Spleen (tissue), 11 donors: ENCODE measurements around the gene VAV2. TPM values are rescaled to one million over a fixed set of nuclear protein-coding genes. Genes with fewer than 3 reads are reported as not detected.

Experiments used
- DNase-seq: peaks from one replicate; pipeline ENCODE4 v3.0.0-alpha.2; 2020
- H3K27ac ChIP-seq, 8 donors: fragments of 200-600 bp; sonication (generic) in 7 of 8; 1 replicate in 4 of 8; 2 replicates in 4 of 8; pipeline versions ENCODE4 v1.5.0 to v1.8.0; 2016 to 2021; ENCODE audit warnings: inconsistent platforms in 4 of 8, mild to moderate bottlenecking in 4 of 8, moderate library complexity in 1 of 8
- H3K27me3 ChIP-seq, 7 donors: fragments of 200-600 bp; sonication (generic) in 6 of 7; replicated peaks in 1 of 7; 1 replicate in 4 of 7; 2 replicates in 3 of 7; pipeline versions ENCODE4 v1.5.0 to v1.8.0; 2016 to 2021; ENCODE audit warnings: inconsistent platforms in 3 of 7, mild to moderate bottlenecking in 1 of 7
- H3K36me3 ChIP-seq, 6 donors: fragments of 200-600 bp; sonication (generic) in 5 of 6; 1 replicate in 4 of 6; 2 replicates in 2 of 6; pipeline versions ENCODE4 v1.5.0 to v1.8.0; 2016 to 2021; ENCODE audit warnings: inconsistent platforms in 2 of 6
- H3K4me1 ChIP-seq, 6 donors: fragments of 200-600 bp; sonication (generic) in 5 of 6; 1 replicate in 3 of 6; 2 replicates in 3 of 6; pipeline versions ENCODE4 v1.5.0 to v1.8.0; 2016 to 2021; ENCODE audit warnings: inconsistent platforms in 3 of 6
- H3K4me3 ChIP-seq, 8 donors: fragments of 200-600 bp; sonication (generic) in 7 of 8; 1 replicate in 4 of 8; 2 replicates in 4 of 8; pipeline versions ENCODE4 v1.5.0 to v1.8.0; 2016 to 2021; ENCODE audit warnings: inconsistent platforms in 4 of 8, mild to moderate bottlenecking in 4 of 8, moderate library complexity in 2 of 8
- H3K9me3 ChIP-seq, 8 donors: fragments of 200-600 bp; sonication (generic) in 7 of 8; 1 replicate in 4 of 8; 2 replicates in 4 of 8; pipeline versions ENCODE4 v1.5.0 to v1.8.0; 2016 to 2021; ENCODE audit warnings: inconsistent platforms in 4 of 8
- CTCF ChIP-seq, 11 experiments: fragments of 200-600 bp in 7 of 11; fragments of 450-650 bp in 4 of 11; sonication (generic) in 4 of 11; IDR thresholded peaks in 8 of 11; conservative IDR thresholded peaks in 3 of 11; 1 replicate in 7 of 11; 2 replicates in 4 of 11; pipeline versions ENCODE4 v1.4.0 to v1.8.0; 2016 to 2021; ENCODE audit warnings: antibody characterized with exemption in 11 of 11, inconsistent platforms in 4 of 11, mild to moderate bottlenecking in 1 of 11
- POLR2A ChIP-seq, 3 donors: fragments of 450-650 bp; IDR thresholded peaks; one replicate each; pipeline ENCODE4 v1.5.1; 2017; ENCODE audit warnings: antibody characterized with exemption in 3 of 3, mild to moderate bottlenecking in 1 of 3
- POLR2AphosphoS5 ChIP-seq, 3 donors: sonication (generic); formaldehyde crosslinking; IDR thresholded peaks; one replicate each; pipeline ENCODE4 v1.5.1; 2017; ENCODE audit warnings: antibody characterized with exemption in 3 of 3
- WGBS, 5 donors: extraction: QIAGEN DNeasy Blood & Tissue Kit in 3 of 5; methylation state at CpG; one replicate each; pipeline versions ENCODE4 v1.1.5 to v1.1.7; 2013 to 2018; 5-methylcytosine and 5-hydroxymethylcytosine counted together
- intact Hi-C: fragments of 100-400 bp; cut with DNase I; formaldehyde crosslinking; loops from one replicate; pipeline ENCODE4 v1.15.0; 2023; ENCODE audit warnings: low total_unique reads
- polyA plus RNA-seq, 3 donors: library from polyadenylated mRNA; stranded (reverse); fragments of 200-250 nt; gene quantifications; one replicate each; pipeline ENCODE4 v1.2.1, GENCODE V29; 2013
- total RNA-seq, 7 donors: library from RNA; depleted of rRNA in 3 of 7; stranded (reverse); fragments of >200 nt in 3 of 7; fragmentation: NEBNext Ultra II Directional in 4 of 7; extraction: Animal tissue kit (Norgen Biotek cat#: 25700) in 4 of 7; gene quantifications; one replicate each; pipeline versions ENCODE4 v1.1.0 to v1.2.1, GENCODE V29; 2016 to 2021
- donor health status: healthy with polysubstance abuse.
- donor health status: DM: no; HTN: no; CAD: no; lungs with moderate emphysema.
- donor health status: DM: no; HTN: no; CAD: no.
- donor health status: Bipolar disorder and iron deficiency.
- donor health status: healthy.
- donor health status: DM: no; HTN: no; CAD: no.
- donor health status: DM: yes; HTN: yes; CAD: no.

VAV2 gene
- total and polyA plus RNA-seq, 10 donors, result 14.2 to 39.2 (median 23.3) TPM

GRCh38 chr9:133995012-133995896 lies 3.1 kb upstream of the VAV2 start:
- 71 to 79% (median 74%) methylated on average over 17 of the region's 17 CpGs for WGBS, 5 donors
- H3K4me1 ChIP-seq, result peaks cover 20 to 38% (median 30%) of the 10 kb centered on the region in 6 donors
- intact Hi-C loops, result no loop called here
- peak; percentile 73 for DNase-seq
- no peaks in the 10 kb centered on the region for H3K9me3 ChIP-seq
- no peaks in the 10 kb centered on the region for H3K36me3 ChIP-seq
- no peak for TF ChIP-seq CTCF (IDR thresholded peaks at IDR 0.05 in 8 of 11, conservative IDR thresholded peaks at IDR 0.05 in 3 of 11)
- no peak for TF ChIP-seq POLR2A (IDR thresholded peaks at IDR 0.05)
- TF ChIP-seq POLR2AphosphoS5 (IDR thresholded peaks at IDR 0.05), result no peak
- no peak overlapping the region for H3K27ac ChIP-seq
- no peak overlapping the region for H3K4me3 ChIP-seq
- peaks cover 0 to 72% (median 15%) of the 10 kb centered on the region in 7 donors for H3K27me3 ChIP-seq

GRCh38 chr9:133994353-133995011 lies 2.4 kb upstream of the VAV2 start:
- Histone ChIP-seq H3K27me3 (peaks cover 0 to 80% (median 17%) of the 10 kb centered on the region in 7 donors), H3K4me1 (peaks cover 27 to 46% (median 36%) of the 10 kb centered on the region in 6 donors), H3K27ac (peak overlapping the region in 2 of 8 donors; percentile 92 to 94), H3K36me3 (no peaks in the 10 kb centered on the region), H3K9me3 (no peaks in the 10 kb centered on the region), H3K4me3 (peak overlapping the region in 1 of 8 donors; percentile 93)
- DNase-seq, result peak; percentile 94
- TF ChIP-seq POLR2AphosphoS5 (IDR thresholded peaks at IDR 0.05), result peak in 2 of 3 donors; percentile 53 to 62
- no peak for TF ChIP-seq POLR2A (IDR thresholded peaks at IDR 0.05)
- peak; percentile 96 to 99 (median 98) for TF ChIP-seq CTCF (IDR thresholded peaks at IDR 0.05 in 8 of 11, conservative IDR thresholded peaks at IDR 0.05 in 3 of 11)
- 4 to 13% (median 8%) methylated on average over 5 to 11 of the region's 11 CpGs for WGBS, 5 donors
- intact Hi-C loops, result loop anchor here (5.0 kb wide), 1 partner anchor 202 kb away; no protein-coding TSS in a partner anchor

- H3K4me3 ChIP-seq, result peak overlapping the region in 7 of 8 donors; percentile 59 to 93 (median 73)
- no peak for DNase-seq
- H3K36me3 ChIP-seq, result no peaks in the 10 kb centered on the region
- no peaks in the 10 kb centered on the region for H3K9me3 ChIP-seq
- 63 to 70% (median 68%) methylated on average over 14 to 16 of the region's 16 CpGs for WGBS, 5 donors
- peaks cover 0 to 82% (median 17%) of the 10 kb centered on the region in 7 donors for H3K27me3 ChIP-seq
- H3K27ac ChIP-seq, result peak overlapping the region in 7 of 8 donors; percentile 80 to 94 (median 90)
- peaks cover 27 to 46% (median 39%) of the 10 kb centered on the region in 6 donors for H3K4me1 ChIP-seq
- intact Hi-C loops, result loop anchor here (5.0 kb wide), 1 partner anchor 201 kb away; no protein-coding TSS in a partner anchor
- TF ChIP-seq POLR2A (IDR thresholded peaks at IDR 0.05) (no peak), CTCF (IDR thresholded peaks at IDR 0.05 in 8 of 11, conservative IDR thresholded peaks at IDR 0.05 in 3 of 11) (no peak), POLR2AphosphoS5 (IDR thresholded peaks at IDR 0.05) (no peak)
Measured at GRCh38 chr9:133993635-133994253, 1.6 kb upstream of the VAV2 start.
